Putamen (tissue), 1 donor: Measurements from ENCODE around the gene CCDC110.

ENCODE experiments used
- DNase-seq: peaks from one replicate; pipeline ENCODE4 v3.0.0-alpha.2; 2016; ENCODE audit warnings: low spot score

The CCDC110 gene

GRCh38 chr4:185421366-185422124 is 50.0 kb downstream of the CCDC110 start:
- no peak for DNase-seq

- DNase-seq = no peak
Measured at GRCh38 chr4:185416955-185417354, 54.6 kb downstream of the CCDC110 start.

DNA sequence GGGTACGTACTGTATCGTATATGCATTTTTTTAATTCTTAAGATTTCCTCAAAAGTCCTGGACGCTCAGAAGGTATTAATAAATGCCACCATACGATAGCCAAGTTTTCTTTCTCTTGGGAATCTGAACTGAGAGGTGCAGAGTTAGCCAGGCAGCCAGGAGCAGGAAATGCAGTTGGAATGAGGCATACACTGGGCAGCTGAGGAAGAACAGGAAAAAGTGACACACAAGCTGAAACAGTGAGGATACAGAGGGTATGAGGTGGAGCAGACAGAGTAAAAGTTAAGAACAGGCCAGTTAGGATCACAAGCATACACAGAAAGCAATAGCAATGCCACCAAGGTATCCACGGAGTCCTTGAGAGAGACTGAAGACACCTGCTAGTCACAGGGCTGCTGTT is 59.1 kb downstream of the CCDC110 start:
- DNase-seq = no peak

GRCh38 chr4:185411849-185412248 is 59.7 kb downstream of the CCDC110 start:
- DNase-seq = no peak

DNA sequence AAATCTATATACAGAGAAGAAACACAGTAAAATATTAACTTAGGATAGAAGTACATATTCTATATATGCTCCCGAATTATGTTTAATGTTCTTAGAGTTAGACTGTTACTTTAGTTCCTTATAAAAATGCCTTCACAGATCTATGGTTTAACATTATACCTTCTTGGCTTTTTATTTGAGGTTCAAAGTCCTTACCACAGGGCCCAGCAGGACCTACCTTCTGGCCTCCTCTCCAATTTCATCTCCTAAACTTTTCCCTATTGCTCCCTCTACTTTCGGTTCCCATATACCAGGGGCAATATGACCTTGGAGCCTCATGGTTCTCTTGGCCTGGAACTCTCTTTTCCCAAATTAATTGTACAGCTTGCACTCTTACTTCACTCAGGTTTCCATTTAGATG is 63.1 kb downstream of the CCDC110 start:
- DNase-seq = no peak

GRCh38 chr4:185405296-185405999 is 66.1 kb downstream of the CCDC110 start:
- no peak for DNase-seq

GRCh38 chr4:185404031-185404430 is 67.5 kb downstream of the CCDC110 start:
- DNase-seq = no peak

DNA sequence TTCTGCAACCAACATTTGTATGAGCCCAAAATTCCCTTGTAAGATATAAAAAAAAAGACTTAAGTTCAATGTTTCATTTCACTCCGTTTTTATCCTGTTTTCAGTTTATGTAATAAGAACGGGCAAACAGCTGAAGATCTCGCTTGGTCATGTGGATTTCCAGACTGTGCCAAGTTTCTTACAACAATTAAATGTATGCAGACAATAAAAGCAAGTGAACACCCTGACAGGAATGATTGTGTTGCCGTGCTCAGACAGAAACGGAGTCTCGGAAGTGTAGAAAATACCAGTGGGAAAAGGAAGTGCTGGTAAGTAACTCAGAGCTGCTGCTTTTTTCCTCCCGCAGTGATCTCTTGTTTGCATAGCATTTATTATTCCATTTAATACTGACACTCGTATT is 72.1 kb downstream of the CCDC110 start:
- no peak for DNase-seq

GRCh38 chr4:185398618-185399017 is 72.9 kb downstream of the CCDC110 start:
- DNase-seq = no peak

- no peak for DNase-seq
Measured at GRCh38 chr4:185396724-185397385, 74.7 kb downstream of the CCDC110 start, which contains the start of gene ANKRD37. Gene ANKRD37, plus strand, starts transcription at chr4:185396841. Its CDS starts 83 bp downstream, at chr4:185396924.

DNA sequence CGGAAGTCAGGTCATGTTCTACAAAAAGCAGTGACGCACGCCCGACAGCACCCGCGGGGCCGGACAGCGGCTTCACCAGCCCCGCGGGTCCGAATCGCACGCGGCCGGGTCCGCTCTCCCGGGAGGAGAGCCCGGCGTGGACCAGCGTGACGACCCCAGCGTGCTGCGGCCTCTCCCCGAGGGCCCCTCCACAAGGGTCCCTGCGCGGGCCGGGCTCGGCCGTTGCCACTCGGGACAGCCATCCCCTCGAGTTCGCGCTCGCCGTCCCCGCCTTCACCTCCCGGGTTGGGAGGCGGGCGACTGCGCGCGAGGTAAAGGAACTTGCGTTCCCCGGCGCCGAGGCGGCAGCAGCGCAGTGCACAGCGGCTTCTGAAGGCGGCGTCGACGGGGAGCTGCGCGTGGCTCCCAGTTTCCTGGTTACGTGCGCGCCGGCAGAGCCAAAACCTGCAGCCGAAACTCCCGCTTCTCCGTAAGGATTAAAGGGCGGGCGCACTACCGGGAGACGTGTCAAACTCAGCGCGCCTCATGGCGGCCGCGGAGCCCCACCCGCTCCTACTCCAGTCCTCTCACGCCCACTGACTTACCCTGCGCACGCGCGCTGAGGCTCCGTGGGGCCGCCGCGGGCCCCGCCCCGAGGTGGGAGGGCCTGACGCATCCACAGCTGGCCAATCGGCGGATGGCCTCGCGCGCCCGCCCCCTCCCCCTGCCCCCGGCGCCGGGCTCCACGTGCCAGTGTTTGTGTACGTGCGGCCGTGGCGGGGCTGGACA is 75.4 kb downstream of the CCDC110 start:
- peak; percentile 98 for DNase-seq

DNA sequence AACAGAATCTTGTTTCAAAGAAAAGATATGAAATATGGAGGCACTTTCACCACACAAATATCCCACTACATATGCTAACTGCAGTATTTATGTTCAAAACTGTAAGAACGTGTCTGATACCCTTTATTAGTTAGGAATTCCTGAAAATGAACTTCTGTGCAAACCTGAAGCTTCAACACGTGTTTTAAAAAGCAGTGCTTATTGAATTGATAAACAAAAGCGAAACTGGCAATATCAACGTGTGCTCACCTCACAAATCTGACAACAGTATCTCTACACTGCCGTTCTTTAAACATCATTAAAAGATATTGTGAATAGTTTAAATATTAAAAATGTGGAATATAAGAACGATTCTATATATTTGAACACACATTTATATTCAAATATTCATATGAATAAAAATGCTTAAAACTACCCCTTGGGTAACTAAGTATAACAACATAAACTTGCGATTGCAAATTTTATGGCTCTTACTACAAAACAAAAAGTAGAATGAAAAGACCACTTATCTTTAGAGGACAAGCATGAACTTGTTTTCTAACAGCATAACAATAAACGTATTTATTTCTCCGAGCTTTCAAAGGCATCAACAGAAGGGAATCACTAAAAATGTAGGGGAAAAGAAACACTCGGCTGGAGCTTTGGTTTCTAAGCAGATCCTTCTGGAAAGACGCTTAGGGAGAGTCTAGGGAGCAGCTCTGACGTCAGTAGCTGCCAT is 76.1 kb downstream of the CCDC110 start, which contains the start of gene LRP2BP:
Gene LRP2BP (minus strand): TSS at position 687 of the 718 bp plus-strand sequence. CDS start 17,738 bp downstream, outside the sequence.
- peak; percentile 94 for DNase-seq
